ENCODE measurements around the gene MAP3K7.
A peak's percentile ranks its signal among the peaks of the same experiment; 100 is the strongest.

MAP3K7 gene

DNA sequence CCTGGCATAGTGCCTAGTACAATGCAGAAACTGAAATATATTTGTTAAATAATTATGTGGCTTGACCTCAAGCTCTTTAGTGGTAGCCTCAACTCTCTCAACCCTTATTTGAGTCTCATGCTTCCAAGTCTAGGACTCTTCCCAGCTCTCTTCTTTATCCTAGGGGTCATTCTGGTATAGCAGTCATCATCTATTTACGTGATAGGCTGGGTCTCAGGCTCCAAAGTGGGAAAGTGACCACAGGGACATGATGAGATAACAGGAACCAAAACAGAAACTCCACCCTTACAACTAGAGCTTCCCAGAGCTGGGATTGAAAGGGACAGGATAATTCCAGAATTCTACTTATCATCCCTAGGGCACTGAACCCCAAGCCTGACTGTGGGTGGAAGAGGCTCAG lies 17.7 kb upstream of the MAP3K7 start:
- no peak overlapping the region for H2AFZ ChIP-seq (ENCODE audit: low read length)
- H3K4me2 ChIP-seq (ENCODE audit: low read depth, low read length): no peak overlapping the region
- TF ChIP-seq, protein P1, sequence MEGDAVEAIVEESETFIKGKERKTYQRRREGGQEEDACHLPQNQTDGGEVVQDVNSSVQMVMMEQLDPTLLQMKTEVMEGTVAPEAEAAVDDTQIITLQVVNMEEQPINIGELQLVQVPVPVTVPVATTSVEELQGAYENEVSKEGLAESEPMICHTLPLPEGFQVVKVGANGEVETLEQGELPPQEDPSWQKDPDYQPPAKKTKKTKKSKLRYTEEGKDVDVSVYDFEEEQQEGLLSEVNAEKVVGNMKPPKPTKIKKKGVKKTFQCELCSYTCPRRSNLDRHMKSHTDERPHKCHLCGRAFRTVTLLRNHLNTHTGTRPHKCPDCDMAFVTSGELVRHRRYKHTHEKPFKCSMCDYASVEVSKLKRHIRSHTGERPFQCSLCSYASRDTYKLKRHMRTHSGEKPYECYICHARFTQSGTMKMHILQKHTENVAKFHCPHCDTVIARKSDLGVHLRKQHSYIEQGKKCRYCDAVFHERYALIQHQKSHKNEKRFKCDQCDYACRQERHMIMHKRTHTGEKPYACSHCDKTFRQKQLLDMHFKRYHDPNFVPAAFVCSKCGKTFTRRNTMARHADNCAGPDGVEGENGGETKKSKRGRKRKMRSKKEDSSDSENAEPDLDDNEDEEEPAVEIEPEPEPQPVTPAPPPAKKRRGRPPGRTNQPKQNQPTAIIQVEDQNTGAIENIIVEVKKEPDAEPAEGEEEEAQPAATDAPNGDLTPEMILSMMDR (IDR thresholded peaks at IDR 0.05; ENCODE audit: low read length): no peak
- TF ChIP-seq EZH2 (optimal IDR thresholded peaks at IDR 0.05; ENCODE audit: low read depth, low read length): no peak
- TF ChIP-seq EZH2phosphoT487 (IDR thresholded peaks at IDR 0.05; ENCODE audit: low read length): no peak
- H3F3A ChIP-seq (ENCODE audit: insufficient read depth, low read length): no peaks in the 10 kb centered on the region
- H3K9me3 ChIP-seq (replicated peaks; ENCODE audit: insufficient read depth, low read length): no peaks in the 10 kb centered on the region
- no peak overlapping the region for H3K27ac ChIP-seq (ENCODE audit: low read length)
- H3K79me2 ChIP-seq (ENCODE audit: low read length): no peaks in the 10 kb centered on the region
- H3K9ac ChIP-seq (ENCODE audit: low read length): no peak overlapping the region
- no peaks in the 10 kb centered on the region for H3K4me1 ChIP-seq (ENCODE audit: low read length)
- no peak for DNase-seq
- H3K27me3 ChIP-seq (replicated peaks; ENCODE audit: insufficient read depth, low read length): no peaks in the 10 kb centered on the region
- no peaks in the 10 kb centered on the region for H3K36me3 ChIP-seq (replicated peaks; ENCODE audit: insufficient read depth, low read length)
- no peak overlapping the region for H3K4me3 ChIP-seq (ENCODE audit: low read length)
- H3K9me2 ChIP-seq (replicated peaks; ENCODE audit: insufficient read depth, low read length): no peaks in the 10 kb centered on the region
- H4K20me1 ChIP-seq (ENCODE audit: insufficient read depth, low read length): no peaks in the 10 kb centered on the region

DNA sequence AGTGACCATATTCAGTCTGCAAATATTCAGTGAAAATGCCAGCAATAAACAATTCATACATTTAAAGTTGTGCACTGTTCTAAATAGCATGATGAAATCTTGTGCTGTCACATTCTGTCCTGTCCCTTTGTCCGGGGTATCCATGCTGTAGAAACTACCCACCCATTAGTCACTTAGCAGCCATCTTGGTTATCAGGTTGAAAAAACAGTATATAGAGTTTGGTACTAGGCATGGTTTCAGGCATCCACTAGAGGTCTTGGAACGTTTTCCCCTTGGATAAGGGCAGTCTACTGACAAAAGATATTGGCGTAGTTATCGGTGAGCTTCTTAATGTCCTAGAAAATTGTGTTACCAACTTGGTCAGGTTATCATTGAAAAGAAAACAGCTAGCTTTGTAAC lies 12.3 kb upstream of the MAP3K7 start:
- Histone ChIP-seq H3K9me3 (replicated peaks; ENCODE audit: insufficient read depth, low read length) (no peaks in the 10 kb centered on the region), H3K4me2 (ENCODE audit: low read depth, low read length) (no peak overlapping the region), H3K9ac (ENCODE audit: low read length) (no peak overlapping the region), H3K4me3 (ENCODE audit: low read length) (no peak overlapping the region), H3K36me3 (replicated peaks; ENCODE audit: insufficient read depth, low read length) (no peaks in the 10 kb centered on the region), H3K4me1 (ENCODE audit: low read length) (no peaks in the 10 kb centered on the region), H4K20me1 (ENCODE audit: insufficient read depth, low read length) (no peaks in the 10 kb centered on the region), H3K27ac (ENCODE audit: low read length) (no peak overlapping the region), H3K27me3 (replicated peaks; ENCODE audit: insufficient read depth, low read length) (no peaks in the 10 kb centered on the region), H3K9me2 (replicated peaks; ENCODE audit: insufficient read depth, low read length) (no peaks in the 10 kb centered on the region), H2AFZ (ENCODE audit: low read length) (peak overlapping the region; percentile 7; the same call in 1 of the 2 replicates), H3K79me2 (ENCODE audit: low read length) (no peaks in the 10 kb centered on the region), H3F3A (ENCODE audit: insufficient read depth, low read length) (no peaks in the 10 kb centered on the region)
- TF ChIP-seq, protein P1 (IDR thresholded peaks at IDR 0.05; ENCODE audit: low read length): no peak
- no peak for TF ChIP-seq EZH2phosphoT487 (IDR thresholded peaks at IDR 0.05; ENCODE audit: low read length)
- no peak for TF ChIP-seq EZH2 (optimal IDR thresholded peaks at IDR 0.05; ENCODE audit: low read depth, low read length)
- no peak for DNase-seq

DNA sequence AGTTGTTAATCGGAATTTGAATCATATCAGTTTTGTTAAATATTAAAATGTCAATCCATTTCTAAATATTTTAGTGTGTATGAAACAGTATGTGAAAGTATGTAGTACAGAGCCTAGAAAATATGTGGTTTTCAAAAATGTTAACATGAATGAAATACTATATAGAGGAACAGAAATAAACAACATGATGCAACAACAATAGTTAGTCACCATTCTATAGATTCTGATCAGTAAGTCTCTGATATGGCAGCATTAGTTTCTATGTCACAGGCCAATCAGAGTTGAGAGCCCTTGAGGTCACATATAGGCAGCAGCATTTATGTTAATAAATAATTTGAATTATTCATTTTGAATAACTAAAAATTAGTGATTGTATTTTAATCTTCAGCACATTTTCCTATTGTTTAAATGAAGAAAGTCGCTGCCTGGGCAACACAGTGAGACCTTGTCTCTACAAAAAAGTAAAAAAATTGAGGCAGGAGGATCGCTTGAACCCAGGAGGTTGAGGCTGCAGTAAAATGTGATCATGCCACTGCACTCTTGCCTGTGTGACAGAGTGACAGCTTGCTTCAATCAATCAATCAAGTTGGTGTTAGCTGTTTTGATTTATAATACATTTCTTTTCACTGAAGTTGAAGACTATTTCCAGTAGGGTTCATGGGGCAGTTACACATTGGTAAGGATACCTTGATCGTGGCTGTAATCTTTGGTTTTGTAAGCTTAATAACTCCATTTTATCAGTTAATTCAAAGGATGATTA lies 11.5 kb upstream of the MAP3K7 start:
- no peak overlapping the region for H3K9ac ChIP-seq (ENCODE audit: low read length)
- H3K4me1 ChIP-seq (ENCODE audit: low read length): no peaks in the 10 kb centered on the region
- H3K9me3 ChIP-seq (replicated peaks; ENCODE audit: insufficient read depth, low read length): no peaks in the 10 kb centered on the region
- H3K4me3 ChIP-seq (ENCODE audit: low read length): no peak overlapping the region
- no peak for DNase-seq
- H3K27me3 ChIP-seq (replicated peaks; ENCODE audit: insufficient read depth, low read length): no peaks in the 10 kb centered on the region
- no peaks in the 10 kb centered on the region for H4K20me1 ChIP-seq (ENCODE audit: insufficient read depth, low read length)
- no peaks in the 10 kb centered on the region for H3K36me3 ChIP-seq (replicated peaks; ENCODE audit: insufficient read depth, low read length)
- no peak overlapping the region for H3K27ac ChIP-seq (ENCODE audit: low read length)
- H3K9me2 ChIP-seq (replicated peaks; ENCODE audit: insufficient read depth, low read length): no peaks in the 10 kb centered on the region
- TF ChIP-seq, protein P1 (IDR thresholded peaks at IDR 0.05; ENCODE audit: low read length): no peak
- TF ChIP-seq EZH2phosphoT487 (IDR thresholded peaks at IDR 0.05; ENCODE audit: low read length): no peak
- TF ChIP-seq EZH2 (optimal IDR thresholded peaks at IDR 0.05; ENCODE audit: low read depth, low read length): no peak
- no peaks in the 10 kb centered on the region for H3K79me2 ChIP-seq (ENCODE audit: low read length)
- no peak overlapping the region for H3K4me2 ChIP-seq (ENCODE audit: low read depth, low read length)
- no peaks in the 10 kb centered on the region for H3F3A ChIP-seq (ENCODE audit: insufficient read depth, low read length)
- 0 out of 2 replicates have a peak overlapping the region, but pooled peaks have one; percentile 7 for H2AFZ ChIP-seq (ENCODE audit: low read length)

All from MM.1S (cell line).